Stimulated activated CD4-positive, alpha-beta T cell treated with anti-CD3 and anti-CD28 coated beads, Interleukin-12 subunit alpha, Interleukin-12 subunit beta, amount 100 ng/mL, for 24 hours (primary cell): Measurements from ENCODE around the gene MFAP4.
"Not testable (repeated sequence)": the region's sequence is repeated elsewhere in the genome, so short reads cannot be mapped to it uniquely, and the experiment has no call there.

Experiments used
- DNase-seq, 2 experiments: peaks; one replicate each; pipeline ENCODE4 v3.0.0-alpha.2; 2020; ENCODE audit warnings: low read depth in 2 of 2

Gene MFAP4

GRCh38 chr17:19370493-19370960, 16.5 kb downstream of the MFAP4 start:
- no peak for DNase-seq

- no peak for DNase-seq
Observed at GRCh38 chr17:19369846-19370492, 17.0 kb downstream of the MFAP4 start.

GRCh38 chr17:19369107-19369778, 17.7 kb downstream of the MFAP4 start:
- DNase-seq, result no peak

GRCh38 chr17:19368229-19368628, 18.8 kb downstream of the MFAP4 start:
- DNase-seq, result no peak

- no peak for DNase-seq
Observed at GRCh38 chr17:19366637-19366972, 20.4 kb downstream of the MFAP4 start.

DNA sequence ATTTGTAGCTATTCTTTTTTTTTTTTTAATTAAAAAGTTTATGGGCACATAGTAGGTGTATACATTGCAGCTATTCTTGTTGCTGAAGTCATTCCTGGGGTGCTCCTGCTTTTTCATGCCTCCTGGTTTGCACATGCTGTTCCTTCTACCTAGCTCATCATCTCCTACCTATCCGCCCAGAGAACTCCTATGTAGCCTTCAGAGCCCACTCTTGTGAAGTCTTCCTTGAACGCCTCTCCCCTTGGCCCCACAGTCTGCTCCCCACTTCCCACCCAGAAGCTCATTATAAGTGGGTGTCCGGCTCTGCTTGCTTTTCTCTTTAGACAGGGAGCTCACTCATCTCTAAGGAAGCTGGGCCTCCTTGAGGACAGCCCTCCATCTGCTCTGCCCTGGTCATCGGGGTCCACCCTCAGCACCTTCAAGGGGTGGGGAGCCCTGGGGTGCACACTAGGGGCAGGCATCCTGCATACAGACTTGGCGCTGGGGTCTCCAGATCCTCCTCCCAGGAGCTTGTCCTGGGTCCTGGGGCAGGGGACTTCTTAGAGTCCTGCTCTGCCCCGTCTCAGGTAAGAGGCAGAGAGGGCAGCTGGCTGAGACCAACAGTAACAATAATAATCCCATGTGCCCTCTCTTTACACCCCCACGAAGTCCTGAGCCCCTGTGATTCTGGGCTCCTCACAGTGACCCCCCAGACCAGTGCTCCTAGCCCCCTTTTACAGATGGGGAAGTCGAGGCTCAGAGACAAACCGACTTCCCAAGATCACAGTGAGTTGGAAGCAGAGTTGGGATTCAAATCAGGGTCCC, 21.0 kb downstream of the MFAP4 start:
- no peak for DNase-seq

DNA sequence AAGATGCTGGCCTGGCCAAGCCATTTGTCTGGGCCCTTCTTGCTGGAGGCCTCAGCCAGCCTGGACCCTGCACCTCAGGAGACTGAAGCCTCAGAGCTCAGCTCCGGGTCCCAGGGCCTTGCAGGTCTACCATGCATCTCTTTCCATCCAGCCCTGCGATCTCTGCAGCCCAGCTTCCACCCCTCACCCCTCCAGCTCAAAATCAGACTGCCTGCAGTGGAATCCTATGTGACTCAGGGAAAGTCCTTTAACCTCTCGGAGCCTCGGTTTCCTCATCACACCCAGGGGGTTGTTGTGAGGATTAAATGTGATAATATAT, 21.5 kb downstream of the MFAP4 start:
- no peak for DNase-seq

GRCh38 chr17:19364699-19365498, 22.1 kb downstream of the MFAP4 start:
- DNase-seq, result no peak

DNA sequence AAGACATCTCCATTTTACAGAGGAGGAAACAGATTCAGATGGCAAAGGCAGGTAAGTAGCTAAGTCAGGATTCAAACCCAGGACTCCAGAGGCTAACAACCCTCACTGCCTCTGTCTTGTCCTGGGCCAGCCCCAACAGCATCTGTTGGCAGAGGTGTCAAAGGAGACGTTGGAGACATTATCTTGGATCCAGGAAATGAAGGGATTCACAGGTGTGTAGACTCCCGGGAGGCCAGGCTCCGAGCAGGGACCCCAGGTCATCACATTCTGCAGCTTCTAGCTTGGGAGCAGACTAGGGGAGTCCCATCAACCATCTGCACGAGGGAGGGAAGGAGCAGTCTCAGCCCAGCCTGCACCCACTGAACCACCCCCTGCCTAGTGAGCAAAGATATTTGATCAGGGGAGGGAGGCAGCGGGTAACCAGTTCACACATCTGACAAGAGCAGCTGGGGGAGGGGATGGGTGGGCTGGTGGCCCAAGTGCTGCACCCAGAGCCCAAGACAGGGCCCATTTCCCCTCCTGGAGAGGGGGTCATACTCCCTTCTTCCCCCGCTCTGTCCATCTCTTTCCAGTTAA, 23.4 kb downstream of the MFAP4 start:
- DNase-seq, result no peak

- no peak for DNase-seq
Observed at GRCh38 chr17:19363114-19363438, 23.9 kb downstream of the MFAP4 start.

DNA sequence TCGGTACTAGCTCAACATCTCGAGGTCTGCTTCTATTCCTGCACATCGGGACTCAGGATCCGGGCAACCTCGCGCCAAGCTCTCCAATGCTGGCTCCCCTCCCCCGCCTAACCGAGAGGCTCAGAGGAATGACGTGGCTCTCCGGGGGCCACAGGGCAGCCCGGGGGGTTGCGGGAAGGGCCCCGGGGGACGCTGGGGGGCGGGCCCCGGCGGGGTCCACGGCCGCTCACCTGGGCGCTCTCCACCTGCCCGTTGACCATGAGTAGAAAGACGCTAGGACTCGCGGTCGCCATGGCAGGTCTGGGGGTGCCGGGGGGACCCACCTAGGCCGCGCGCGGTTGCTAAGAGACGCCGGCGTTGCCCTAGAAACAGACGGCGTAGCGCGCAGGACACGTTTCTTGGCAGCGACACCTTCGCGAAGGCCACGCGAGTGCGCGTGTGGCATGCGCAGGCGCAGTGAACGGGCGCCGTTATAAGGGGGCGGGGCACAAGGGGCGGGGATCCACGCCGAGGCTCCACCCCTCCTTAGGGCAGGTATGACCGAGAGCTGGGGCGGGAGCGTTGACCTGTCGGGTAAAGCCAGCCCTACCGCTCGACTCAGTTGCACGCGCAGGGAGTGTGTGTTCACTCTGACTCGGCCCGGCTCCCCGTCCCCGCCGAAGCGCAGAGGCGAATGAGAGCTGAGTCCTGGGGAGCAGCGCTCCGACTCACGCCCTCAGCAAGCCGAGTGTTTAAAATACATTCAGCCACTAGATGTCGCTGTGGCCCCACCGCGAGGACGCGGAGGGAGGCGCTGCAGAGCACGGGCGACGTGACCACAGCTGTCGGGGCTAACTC, 24.5 kb downstream of the MFAP4 start, which contains the start of gene B9D1:
TSS of gene B9D1 (minus strand) at position 447 of the 837 bp plus-strand sequence. CDS start at position 293, 154 bp downstream.
- peak; percentile 86 for DNase-seq

DNA sequence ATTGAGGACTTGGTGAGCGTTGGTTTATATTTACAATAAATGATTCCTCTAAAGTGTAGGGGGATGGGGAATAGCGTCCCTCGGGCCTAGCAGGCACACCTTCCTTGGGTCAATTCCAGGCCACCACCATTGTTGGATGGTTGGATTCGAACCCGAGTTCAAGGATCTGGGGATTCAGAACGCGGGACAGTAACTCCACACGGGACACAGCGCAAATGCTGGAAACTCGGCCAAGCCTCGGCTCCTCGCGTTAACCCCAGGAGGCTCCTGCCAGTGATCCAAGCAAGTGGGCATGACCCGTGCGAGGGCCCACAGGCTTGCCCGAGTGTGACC, 25.1 kb downstream of the MFAP4 start:
- no peak for DNase-seq

DNA sequence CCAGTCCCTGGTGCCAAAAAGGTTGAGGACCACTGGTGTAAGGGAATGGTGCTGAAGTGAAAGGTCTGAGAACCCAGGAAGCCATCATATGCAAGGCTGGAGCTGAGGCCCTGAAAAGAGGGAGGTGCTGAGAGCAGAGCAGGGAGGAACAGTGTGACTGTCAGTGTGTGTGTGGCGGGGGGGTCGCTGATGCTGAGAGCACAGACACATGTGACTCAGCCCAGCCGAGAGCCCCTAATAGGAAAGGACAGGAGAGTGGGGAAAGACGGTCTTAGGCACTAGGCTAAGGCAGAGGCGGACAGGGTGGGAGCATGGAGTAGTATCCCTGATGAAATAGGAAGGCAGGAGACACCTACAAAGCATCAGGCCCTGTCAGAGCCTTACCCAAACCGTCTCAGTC, 25.7 kb downstream of the MFAP4 start:
- DNase-seq, result no peak

GRCh38 chr17:19360772-19361171, 26.2 kb downstream of the MFAP4 start:
- no peak for DNase-seq

DNA sequence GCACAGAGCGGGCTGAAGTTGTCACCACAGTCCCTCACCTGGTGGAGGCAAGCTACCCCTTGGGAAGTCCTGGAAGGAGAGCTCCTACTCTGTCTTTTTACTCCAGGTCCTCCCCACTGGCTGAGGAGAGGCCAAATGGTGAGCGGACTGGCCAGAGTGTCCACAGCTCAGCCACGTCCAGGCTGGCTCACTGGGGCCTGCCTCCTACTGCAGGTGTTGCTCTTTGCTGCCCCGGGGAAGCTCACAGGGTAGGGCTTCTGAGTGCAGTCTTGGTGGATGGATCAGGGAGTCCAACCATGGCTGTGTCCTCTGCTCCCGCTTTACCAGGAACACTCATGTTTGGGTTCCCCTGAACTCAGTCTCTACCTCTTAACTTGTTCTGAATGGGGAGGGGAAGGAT, 27.1 kb downstream of the MFAP4 start:
- DNase-seq, result no peak

GRCh38 chr17:19359151-19359550, 27.8 kb downstream of the MFAP4 start:
- DNase-seq, result no peak

DNA sequence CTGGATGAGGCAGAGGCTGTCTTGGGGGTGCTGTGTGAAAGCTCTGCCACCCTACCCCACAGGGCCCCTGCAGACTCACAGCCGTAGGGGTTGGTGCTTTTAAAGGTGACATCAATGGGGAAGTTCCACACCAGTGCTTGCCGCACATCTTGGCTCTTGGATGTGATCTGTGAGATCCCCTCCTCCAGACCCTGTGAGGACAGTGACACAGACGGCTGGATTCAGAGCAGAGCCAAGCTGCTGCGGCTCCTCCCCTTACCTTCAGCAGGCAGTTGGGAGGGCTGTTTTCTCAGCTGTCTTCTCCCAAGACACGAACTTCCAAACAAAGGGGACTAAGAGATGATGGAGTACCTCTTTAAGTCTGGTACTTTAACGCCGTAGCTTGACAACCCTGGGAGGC, 29.2 kb downstream of the MFAP4 start:
- DNase-seq, result no peak

- DNase-seq, result no peak
Observed at GRCh38 chr17:19357351-19357750, 29.6 kb downstream of the MFAP4 start.

- DNase-seq, result no peak
Observed at GRCh38 chr17:19354748-19355147, 32.2 kb downstream of the MFAP4 start.

DNA sequence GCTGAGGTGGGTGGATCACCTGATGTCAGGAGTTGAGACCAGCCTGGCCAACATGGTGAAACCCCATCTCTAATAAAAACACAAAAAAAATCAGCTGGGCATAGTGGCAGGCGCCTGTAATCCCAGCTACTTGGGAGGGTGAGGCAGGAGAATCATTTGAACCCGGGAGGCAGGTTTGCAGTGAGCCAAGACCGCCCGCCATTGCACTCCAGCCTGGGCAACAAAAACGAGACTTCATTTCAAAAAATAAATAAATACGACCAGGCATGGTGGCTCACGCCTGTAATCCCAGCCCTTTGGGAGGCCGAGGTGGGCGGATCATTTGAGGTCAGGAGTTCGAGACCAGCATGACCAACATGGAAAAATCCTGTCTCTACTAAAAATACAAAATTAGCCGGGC, 33.6 kb downstream of the MFAP4 start:
- DNase-seq, result not testable (repeated sequence)

DNA sequence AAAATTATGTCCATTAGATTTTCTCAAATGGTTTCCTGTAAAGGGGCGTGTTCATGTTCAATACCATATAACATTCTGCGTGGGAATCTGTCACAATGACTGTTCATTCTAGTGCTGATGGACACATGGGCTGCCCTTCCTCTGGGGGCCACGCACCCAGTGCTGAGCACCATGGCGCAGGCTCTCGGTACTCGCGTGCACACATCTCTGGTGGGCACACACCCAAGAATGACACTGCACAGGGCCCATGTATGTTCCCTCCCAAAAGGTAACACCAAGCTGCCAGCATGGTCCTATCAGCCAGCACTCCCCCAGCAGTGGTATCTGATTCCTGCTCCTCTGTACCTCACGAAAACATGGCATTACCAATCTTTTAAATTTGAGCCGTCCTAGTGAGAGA, 38.2 kb downstream of the MFAP4 start:
- DNase-seq, result no peak
